Erythroblast (primary cell): ENCODE data around the gene RNLS.

Experiments used
- GATA1 ChIP-seq: IDR thresholded peaks from 2 replicates; pipeline ENCODE4 v1.6.1; 2011; ENCODE audit warnings: low read depth, mild to moderate bottlenecking, control low read depth, low read length, moderate library complexity
- POLR2A ChIP-seq: IDR thresholded peaks from 2 replicates; pipeline ENCODE4 v1.6.1; 2011; ENCODE audit warnings: mild to moderate bottlenecking, low read length

- no peak for TF ChIP-seq POLR2A
- no peak for TF ChIP-seq GATA1
Measured at GRCh38 chr10:88244781-88245625, 338.1 kb downstream of the RNLS start.
